PFSK-1 (cell line): ENCODE measurements around the gene LRMDA.

Source experiments
- POLR2AphosphoS5 ChIP-seq: IDR thresholded peaks from 2 replicates; pipeline ENCODE4 v1.6.1; 2012; ENCODE audit warnings: low read depth, mild to moderate bottlenecking, control low read depth, low read length, moderate library complexity
- REST ChIP-seq, 2 experiments: IDR thresholded peaks; 2 replicates each; pipeline versions ENCODE4 v1.6.1 to v1.8.0; 2011 to 2012; ENCODE audit warnings: low read depth in 2 of 2, low read length in 2 of 2, control low read depth in 1 of 2, inconsistent platforms in 1 of 2, mild to moderate bottlenecking in 1 of 2, moderate library complexity in 1 of 2; ENCODE audit not compliant: insufficient read depth in 1 of 2

DNA sequence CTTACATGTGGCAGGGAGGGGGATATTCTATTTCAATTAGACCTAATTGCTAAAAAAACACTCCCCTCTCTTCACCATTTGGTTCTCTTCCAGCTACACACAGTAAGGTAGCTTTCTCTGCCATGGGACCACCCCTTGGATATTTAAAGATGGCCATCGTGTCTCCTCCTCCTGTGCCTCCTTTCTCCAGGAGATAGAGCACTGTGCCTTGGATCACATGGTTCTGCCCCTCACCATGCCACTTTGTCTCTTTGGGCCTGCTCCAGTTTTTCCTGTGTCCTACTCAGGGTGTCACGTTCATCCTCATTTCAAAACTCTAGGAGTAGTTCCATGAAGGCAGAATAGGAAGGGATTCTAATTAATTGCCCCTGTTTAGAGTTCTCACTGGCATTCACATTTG, 1146.0 kb downstream of the LRMDA start:
- no peak for TF ChIP-seq POLR2AphosphoS5
- no peak for TF ChIP-seq REST (IDR thresholded peaks at IDR 0.05; ENCODE audit: insufficient read depth in 1 of 2, low read depth in 2 of 2, low read length in 2 of 2)
